OCI-LY3 (cell line): ENCODE data around the gene GPR137B.

Experiments used
- CTCF ChIP-seq: fragments of 200-600, 300-600 bp; sonication (generic); IDR thresholded peaks from 2 replicates; pipeline ENCODE4 v1.5.1; 2014; ENCODE audit warnings: antibody characterized with exemption, low read length, low read depth
- EZH2phosphoT487 ChIP-seq: fragments of 200-600 bp; shearing (Covaris generic); IDR thresholded peaks from 2 replicates; pipeline ENCODE4 v1.6.1; 2018; ENCODE audit warnings: antibody characterized with exemption, mixed run types, low read depth

DNA sequence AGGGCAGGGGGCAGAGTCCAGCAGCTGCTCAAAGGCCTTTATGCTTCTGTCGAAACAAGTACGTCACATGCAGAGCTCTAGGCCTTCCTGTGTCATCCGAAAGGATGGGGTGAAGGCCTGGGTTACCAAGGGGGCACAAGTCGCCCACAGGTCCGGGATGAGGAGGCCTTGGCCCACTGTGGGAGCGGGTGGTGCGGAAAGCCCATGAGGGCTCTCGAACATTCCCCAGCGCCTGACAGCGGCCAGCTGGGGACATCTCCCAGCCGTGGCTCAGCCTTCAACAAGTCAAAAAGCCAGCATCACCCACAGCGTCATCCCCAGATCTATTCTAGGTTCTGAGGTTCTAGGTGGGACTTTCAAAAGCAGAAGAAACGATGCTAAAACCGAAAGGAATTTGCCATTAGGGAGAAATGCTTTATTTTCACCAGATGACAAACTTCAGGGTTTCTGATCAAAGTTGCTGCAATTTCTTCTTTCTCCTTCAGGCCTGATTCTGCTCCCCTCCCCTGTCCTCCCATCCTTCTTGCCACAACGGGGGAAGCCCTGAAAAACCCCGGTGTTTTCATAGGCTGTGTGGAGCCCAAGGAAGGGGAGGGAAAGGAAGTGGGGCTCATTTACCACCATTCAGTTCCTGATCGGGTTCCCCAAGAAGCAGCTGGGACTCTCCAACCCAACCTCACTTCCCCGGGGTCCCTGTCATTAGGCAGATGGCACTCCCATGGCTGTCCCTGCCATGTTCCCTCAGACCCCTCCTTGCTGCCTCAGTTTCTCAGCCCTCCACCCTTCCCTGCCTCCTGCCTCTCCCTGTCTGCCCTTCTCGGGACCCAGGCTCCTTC is 17.6 kb downstream of the GPR137B start:
- no peak for TF ChIP-seq CTCF
- 0 out of 2 replicates have a peak, but pooled peaks have one; percentile 47 for TF ChIP-seq EZH2phosphoT487
